HepG2 (cell line): ENCODE measurements around the gene PTGIS. TPM values are rescaled to one million over a fixed set of nuclear protein-coding genes. Genes with fewer than 3 reads are reported as not detected.

Experiments
- ARNT2 ChIP-seq: sonication (generic); formaldehyde crosslinking; IDR thresholded peaks from 2 replicates; pipeline ENCODE4 v1.8.0; 2022; ENCODE audit warnings: mild to moderate bottlenecking, low read depth, missing genetic modification reagents, moderate library complexity
- ELF4 ChIP-seq: sonication (generic); formaldehyde crosslinking; IDR thresholded peaks from 2 replicates; pipeline ENCODE4 v1.5.0; 2020; ENCODE audit warnings: missing genetic modification reagents, mild to moderate bottlenecking, moderate library complexity, borderline replicate concordance
- JUND ChIP-seq: sonication (generic); formaldehyde crosslinking; IDR thresholded peaks from 2 replicates; pipeline ENCODE4 v1.8.0; 2022; ENCODE audit warnings: mild to moderate bottlenecking, missing genetic modification reagents
- MZF1 ChIP-seq: sonication (generic); formaldehyde crosslinking; IDR thresholded peaks from 2 replicates; pipeline ENCODE4 v1.8.1; 2023; ENCODE audit warnings: mild to moderate bottlenecking, missing genetic modification reagents, borderline replicate concordance
- NKX3-1 ChIP-seq: sonication (generic); formaldehyde crosslinking; IDR thresholded peaks from 2 replicates; pipeline ENCODE4 v1.5.0; 2020; ENCODE audit warnings: missing genetic modification reagents
- YEATS2 ChIP-seq: sonication (generic); formaldehyde crosslinking; IDR thresholded peaks from 2 replicates; pipeline ENCODE4 v1.4.0; 2020; ENCODE audit warnings: missing genetic modification reagents, borderline replicate concordance
- ZBTB25 ChIP-seq: IDR thresholded peaks from 2 replicates; pipeline ENCODE4 v1.6.1; 2018; ENCODE audit warnings: missing genetic modification reagents
- ZBTB3 ChIP-seq: sonication (generic); formaldehyde crosslinking; IDR thresholded peaks from 2 replicates; pipeline ENCODE4 v1.4.0; 2020; ENCODE audit warnings: low read depth, mild to moderate bottlenecking, moderate library complexity, missing genetic modification reagents, borderline replicate concordance
- ZNF580 ChIP-seq: IDR thresholded peaks from 2 replicates; pipeline ENCODE4 v1.6.1; 2016; ENCODE audit warnings: low read depth, borderline replicate concordance
- ZNF790 ChIP-seq: sonication (generic); formaldehyde crosslinking; IDR thresholded peaks from 2 replicates; pipeline ENCODE4 v1.8.0; 2022; ENCODE audit warnings: missing genetic modification reagents, mild to moderate bottlenecking, borderline replicate concordance
- polyA plus RNA-seq, 8 experiments: library from polyadenylated mRNA; depleted of rRNA in 3 of 8; stranded (reverse) in 7 of 8; unstranded in 1 of 8; fragments of >200 nt; fragmentation: Illumina TruSeq in 4 of 8; extraction: Trizol in 4 of 8; gene quantifications; 2 replicates each; pipeline versions ENCODE4 v1.2.1 to v1.2.3, GENCODE V29; 2011 to 2016; ENCODE audit warnings: low read depth in 4 of 8, missing spikeins in 1 of 8, mixed read lengths in 1 of 8; ENCODE audit not compliant: insufficient read depth in 1 of 8
- total RNA-seq, 5 experiments: library from RNA; depleted of rRNA; stranded (reverse); fragments of >200 nt; fragmentation: Illumina TruSeq; extraction: Trizol; gene quantifications; 2 replicates each; pipeline ENCODE4 v1.2.3, GENCODE V29; 2016; ENCODE audit warnings: low read depth in 1 of 5
- TF ChIP-seq, protein P1 (sequence below): sonication (generic); formaldehyde crosslinking; IDR thresholded peaks from 2 replicates; pipeline ENCODE4 v1.8.1; 2023; ENCODE audit warnings: missing genetic modification reagents, inconsistent platforms, borderline replicate concordance
- TF ChIP-seq, protein P2 (sequence below): sonication (generic); formaldehyde crosslinking; IDR thresholded peaks from 2 replicates; pipeline ENCODE4 v1.5.0; 2020; ENCODE audit warnings: mild to moderate bottlenecking, missing genetic modification reagents, borderline replicate concordance
- TF ChIP-seq, protein P3 (sequence below): sonication (generic); formaldehyde crosslinking; IDR thresholded peaks from 2 replicates; pipeline ENCODE4 v1.4.0; 2020; ENCODE audit warnings: missing genetic modification reagents; ENCODE audit errors: not compliant biosample characterization
- TF ChIP-seq, protein P4 (sequence below): sonication (generic); formaldehyde crosslinking; IDR thresholded peaks from 2 replicates; pipeline ENCODE4 v1.4.0; 2020; ENCODE audit warnings: low read depth, missing genetic modification reagents

Gene PTGIS
- total and polyA plus RNA-seq, 2 of the 13 experiments (the other 11 are each of a cell fraction or from before 2014, with no cell fraction given): not detected

DNA sequence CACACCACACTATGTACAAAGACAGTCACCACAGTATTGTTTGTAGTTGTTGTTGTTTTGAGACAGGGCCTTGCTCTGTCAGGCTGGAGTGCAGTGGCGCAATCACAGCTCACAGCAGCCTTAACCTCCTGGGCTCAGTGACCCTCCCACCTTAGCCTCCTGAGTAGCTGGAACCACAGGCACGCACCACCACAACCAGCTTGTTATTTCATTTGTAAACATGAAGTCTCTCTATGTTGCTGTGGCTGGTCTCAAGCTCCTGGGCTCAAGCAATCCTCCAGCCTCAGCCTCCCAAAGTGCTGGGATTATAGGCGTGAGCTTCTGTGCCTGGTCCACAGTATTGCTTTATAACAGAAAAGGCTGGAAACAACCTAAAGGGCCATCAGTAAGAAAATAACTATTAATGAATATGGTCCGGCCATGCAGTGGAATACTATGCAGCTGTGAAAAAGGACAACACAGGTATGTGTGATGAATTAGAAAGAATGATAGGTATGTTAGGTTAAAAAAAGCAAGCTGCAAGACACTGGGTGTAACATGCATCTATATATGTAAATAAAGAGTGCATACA is 30.0 kb upstream of the PTGIS start (continued):
- TF ChIP-seq, protein P1, sequence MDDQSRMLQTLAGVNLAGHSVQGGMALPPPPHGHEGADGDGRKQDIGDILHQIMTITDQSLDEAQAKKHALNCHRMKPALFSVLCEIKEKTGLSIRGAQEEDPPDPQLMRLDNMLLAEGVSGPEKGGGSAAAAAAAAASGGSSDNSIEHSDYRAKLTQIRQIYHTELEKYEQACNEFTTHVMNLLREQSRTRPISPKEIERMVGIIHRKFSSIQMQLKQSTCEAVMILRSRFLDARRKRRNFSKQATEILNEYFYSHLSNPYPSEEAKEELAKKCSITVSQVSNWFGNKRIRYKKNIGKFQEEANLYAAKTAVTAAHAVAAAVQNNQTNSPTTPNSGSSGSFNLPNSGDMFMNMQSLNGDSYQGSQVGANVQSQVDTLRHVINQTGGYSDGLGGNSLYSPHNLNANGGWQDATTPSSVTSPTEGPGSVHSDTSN (CRISPR knock-in tag): no peak
- peak; percentile 70; the same call in 1 of the 2 replicates for TF ChIP-seq MZF1 (CRISPR knock-in tag)
- TF ChIP-seq, protein P2, sequence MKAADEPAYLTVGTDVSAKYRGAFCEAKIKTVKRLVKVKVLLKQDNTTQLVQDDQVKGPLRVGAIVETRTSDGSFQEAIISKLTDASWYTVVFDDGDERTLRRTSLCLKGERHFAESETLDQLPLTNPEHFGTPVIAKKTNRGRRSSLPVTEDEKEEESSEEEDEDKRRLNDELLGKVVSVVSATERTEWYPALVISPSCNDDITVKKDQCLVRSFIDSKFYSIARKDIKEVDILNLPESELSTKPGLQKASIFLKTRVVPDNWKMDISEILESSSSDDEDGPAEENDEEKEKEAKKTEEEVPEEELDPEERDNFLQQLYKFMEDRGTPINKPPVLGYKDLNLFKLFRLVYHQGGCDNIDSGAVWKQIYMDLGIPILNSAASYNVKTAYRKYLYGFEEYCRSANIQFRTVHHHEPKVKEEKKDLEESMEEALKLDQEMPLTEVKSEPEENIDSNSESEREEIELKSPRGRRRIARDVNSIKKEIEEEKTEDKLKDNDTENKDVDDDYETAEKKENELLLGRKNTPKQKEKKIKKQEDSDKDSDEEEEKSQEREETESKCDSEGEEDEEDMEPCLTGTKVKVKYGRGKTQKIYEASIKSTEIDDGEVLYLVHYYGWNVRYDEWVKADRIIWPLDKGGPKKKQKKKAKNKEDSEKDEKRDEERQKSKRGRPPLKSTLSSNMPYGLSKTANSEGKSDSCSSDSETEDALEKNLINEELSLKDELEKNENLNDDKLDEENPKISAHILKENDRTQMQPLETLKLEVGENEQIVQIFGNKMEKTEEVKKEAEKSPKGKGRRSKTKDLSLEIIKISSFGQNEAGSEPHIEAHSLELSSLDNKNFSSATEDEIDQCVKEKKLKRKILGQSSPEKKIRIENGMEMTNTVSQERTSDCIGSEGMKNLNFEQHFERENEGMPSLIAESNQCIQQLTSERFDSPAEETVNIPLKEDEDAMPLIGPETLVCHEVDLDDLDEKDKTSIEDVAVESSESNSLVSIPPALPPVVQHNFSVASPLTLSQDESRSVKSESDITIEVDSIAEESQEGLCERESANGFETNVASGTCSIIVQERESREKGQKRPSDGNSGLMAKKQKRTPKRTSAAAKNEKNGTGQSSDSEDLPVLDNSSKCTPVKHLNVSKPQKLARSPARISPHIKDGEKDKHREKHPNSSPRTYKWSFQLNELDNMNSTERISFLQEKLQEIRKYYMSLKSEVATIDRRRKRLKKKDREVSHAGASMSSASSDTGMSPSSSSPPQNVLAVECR (CRISPR knock-in tag): peak; percentile 23; the same call in 1 of the 2 replicates
- no peak for TF ChIP-seq JUND (CRISPR knock-in tag)
- TF ChIP-seq ZBTB3 (CRISPR knock-in tag): no peak
- no peak for TF ChIP-seq NKX3-1
- no peak for TF ChIP-seq ELF4 (CRISPR knock-in tag)
- no peak for TF ChIP-seq ZNF580 (CRISPR knock-in tag)
- TF ChIP-seq ARNT2 (CRISPR knock-in tag): no peak
- TF ChIP-seq YEATS2 (CRISPR knock-in tag): no peak
- TF ChIP-seq, protein P3, sequence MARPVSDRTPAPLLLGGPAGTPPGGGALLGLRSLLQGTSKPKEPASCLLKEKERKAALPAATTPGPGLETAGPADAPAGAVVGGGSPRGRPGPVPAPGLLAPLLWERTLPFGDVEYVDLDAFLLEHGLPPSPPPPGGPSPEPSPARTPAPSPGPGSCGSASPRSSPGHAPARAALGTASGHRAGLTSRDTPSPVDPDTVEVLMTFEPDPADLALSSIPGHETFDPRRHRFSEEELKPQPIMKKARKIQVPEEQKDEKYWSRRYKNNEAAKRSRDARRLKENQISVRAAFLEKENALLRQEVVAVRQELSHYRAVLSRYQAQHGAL (CRISPR knock-in tag): no peak
- TF ChIP-seq, protein P4, sequence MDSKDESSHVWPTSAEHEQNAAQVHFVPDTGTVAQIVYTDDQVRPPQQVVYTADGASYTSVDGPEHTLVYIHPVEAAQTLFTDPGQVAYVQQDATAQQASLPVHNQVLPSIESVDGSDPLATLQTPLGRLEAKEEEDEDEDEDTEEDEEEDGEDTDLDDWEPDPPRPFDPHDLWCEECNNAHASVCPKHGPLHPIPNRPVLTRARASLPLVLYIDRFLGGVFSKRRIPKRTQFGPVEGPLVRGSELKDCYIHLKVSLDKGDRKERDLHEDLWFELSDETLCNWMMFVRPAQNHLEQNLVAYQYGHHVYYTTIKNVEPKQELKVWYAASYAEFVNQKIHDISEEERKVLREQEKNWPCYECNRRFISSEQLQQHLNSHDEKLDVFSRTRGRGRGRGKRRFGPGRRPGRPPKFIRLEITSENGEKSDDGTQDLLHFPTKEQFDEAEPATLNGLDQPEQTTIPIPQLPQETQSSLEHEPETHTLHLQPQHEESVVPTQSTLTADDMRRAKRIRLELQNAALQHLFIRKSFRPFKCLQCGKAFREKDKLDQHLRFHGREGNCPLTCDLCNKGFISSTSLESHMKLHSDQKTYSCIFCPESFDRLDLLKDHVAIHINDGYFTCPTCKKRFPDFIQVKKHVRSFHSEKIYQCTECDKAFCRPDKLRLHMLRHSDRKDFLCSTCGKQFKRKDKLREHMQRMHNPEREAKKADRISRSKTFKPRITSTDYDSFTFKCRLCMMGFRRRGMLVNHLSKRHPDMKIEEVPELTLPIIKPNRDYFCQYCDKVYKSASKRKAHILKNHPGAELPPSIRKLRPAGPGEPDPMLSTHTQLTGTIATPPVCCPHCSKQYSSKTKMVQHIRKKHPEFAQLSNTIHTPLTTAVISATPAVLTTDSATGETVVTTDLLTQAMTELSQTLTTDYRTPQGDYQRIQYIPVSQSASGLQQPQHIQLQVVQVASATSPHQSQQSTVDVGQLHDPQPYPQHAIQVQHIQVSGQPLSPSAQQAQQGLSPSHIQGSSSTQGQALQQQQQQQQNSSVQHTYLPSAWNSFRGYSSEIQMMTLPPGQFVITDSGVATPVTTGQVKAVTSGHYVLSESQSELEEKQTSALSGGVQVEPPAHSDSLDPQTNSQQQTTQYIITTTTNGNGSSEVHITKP (CRISPR knock-in tag): no peak
- TF ChIP-seq ZNF790: no peak
- TF ChIP-seq ZBTB25 (CRISPR knock-in tag): no peak
